ENCODE results near the gene KRTAP5-1.
"Not testable (repeated sequence)": the region's sequence is repeated elsewhere in the genome, so short reads cannot be mapped to it uniquely, and the experiment has no call there.

- TF ChIP-seq CTCF (IDR thresholded peaks at IDR 0.05 in 4 of 5, conservative IDR thresholded peaks at IDR 0.05 in 1 of 5); POLR2A (IDR thresholded peaks at IDR 0.05): not testable (repeated sequence)
Observed at GRCh38 chr11:1607156-1607845, 22.2 kb upstream of the KRTAP5-1 start.
